Activated T-helper 9 cell treated with anti-CD3 and anti-CD28 coated beads, Interleukin-2, amount 50 U/mL, for 16 hours (primary cell): Measurements from ENCODE around the gene DEDD.

ENCODE experiments used
- DNase-seq: peaks from one replicate; pipeline ENCODE4 v3.0.0-alpha.2; 2020; ENCODE audit warnings: low read depth

DEDD gene

DNA sequence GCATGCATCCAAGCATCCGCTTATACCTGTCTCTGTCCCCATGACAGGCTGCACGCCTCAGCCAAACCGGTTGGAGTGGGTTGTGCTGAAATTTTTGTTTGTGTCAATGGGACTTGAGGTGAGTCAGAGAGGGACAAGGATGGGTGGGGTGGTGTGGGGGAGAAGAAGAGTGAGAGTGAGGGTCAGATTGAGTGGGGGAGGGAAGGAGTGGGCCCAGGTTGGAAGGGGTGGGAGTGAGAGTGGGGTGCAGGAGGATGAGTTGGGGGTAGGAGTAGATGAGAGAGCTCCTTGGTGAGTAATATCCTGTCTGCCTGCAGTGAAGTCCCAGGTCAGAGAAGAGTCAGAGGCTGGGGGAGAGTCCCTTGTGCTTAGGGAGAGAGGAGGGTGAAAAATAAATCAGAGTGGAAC is 39.8 kb downstream of the DEDD start:
- peak; percentile 26 for DNase-seq

DNA sequence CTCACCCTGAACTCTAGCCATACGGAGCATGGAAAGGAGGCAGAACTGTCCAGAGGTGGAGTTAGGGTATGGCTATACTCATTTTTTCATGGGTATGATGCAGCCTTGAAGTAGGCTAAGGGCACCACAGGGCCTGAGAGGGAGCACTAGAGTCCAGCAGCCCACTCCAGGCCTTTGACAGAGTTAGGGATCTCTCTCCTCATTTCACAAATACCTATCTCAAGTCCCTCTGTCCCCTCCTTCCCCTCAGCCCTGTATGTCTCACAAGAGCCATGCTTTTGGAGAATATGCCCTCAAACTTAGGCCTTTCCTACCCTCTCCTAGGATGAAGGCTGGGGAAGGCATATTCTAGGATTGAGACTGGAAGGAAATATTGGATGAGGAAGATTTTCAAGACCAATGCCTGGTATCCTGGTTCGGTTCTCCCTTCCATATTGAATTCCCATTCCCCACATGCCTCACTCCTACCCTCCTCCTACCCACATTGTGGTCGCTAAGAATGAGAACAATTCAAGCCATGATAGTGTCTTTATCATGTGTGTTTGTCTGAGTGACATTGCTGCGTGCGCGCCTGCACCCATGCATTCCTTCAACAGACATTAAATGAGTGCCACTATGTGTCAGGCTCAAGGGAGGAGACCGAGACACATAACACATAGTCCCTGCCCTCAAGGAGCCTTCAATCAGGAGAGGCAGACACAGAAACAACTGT is 40.5 kb downstream of the DEDD start:
- DNase-seq = no peak

DNA sequence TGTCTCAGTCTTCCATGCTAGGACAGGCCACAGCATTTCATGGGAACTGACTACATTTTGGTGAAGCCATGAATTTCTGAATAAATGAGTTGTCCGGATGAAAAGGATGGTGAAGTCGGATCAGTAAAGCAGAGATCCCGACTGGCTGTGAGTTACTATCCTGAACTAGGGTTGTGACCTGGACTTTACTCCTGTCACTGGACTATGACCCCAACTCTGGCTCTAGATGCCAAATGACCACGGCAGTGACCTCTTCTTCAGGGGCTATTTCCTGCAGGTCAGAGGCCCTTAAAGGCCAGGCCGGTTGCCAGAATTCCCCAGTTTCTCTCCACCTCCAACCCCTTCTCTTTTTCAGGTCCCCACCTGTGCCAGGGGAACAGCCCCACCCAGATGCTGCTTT is 41.4 kb downstream of the DEDD start:
- no peak for DNase-seq

DNA sequence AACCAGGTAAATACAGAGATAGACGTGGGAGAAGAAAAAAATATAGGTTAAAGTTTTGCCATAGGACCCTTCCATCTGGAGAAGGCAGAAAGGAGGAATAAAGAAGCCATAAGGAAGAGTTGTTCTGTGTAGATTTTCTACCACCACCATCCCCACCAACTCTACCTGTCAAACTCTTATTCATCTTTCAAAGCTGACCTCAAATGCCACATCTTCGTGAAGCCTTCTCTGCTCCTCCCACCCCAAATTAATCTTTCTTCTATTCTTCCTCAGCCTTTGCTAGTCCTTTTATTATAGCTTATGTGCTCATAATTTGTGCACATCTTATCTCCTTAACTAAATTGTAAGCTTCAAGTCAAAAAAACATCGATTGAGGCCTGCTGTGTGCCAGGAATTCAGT is 41.9 kb downstream of the DEDD start:
- no peak for DNase-seq

DNA sequence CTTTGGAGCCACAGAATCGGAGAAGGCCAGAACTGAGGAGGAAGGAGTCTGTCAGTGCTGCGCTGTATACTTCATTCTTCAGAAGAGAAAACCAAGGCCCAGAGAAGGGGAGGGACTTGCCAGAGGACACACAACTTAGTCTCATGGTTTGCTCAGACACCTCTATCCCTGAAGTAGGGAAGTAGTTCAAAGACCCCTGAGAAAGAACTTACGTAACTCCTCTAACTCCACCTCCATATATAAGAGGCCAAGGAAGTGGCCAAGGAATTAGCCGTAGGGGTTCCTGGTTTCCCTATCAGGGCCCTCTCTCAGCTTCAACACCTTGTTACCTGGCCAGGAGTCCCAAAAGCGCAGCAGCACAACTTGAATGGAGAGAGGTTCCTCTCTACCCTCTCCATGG is 42.5 kb downstream of the DEDD start:
- no peak for DNase-seq

DNA sequence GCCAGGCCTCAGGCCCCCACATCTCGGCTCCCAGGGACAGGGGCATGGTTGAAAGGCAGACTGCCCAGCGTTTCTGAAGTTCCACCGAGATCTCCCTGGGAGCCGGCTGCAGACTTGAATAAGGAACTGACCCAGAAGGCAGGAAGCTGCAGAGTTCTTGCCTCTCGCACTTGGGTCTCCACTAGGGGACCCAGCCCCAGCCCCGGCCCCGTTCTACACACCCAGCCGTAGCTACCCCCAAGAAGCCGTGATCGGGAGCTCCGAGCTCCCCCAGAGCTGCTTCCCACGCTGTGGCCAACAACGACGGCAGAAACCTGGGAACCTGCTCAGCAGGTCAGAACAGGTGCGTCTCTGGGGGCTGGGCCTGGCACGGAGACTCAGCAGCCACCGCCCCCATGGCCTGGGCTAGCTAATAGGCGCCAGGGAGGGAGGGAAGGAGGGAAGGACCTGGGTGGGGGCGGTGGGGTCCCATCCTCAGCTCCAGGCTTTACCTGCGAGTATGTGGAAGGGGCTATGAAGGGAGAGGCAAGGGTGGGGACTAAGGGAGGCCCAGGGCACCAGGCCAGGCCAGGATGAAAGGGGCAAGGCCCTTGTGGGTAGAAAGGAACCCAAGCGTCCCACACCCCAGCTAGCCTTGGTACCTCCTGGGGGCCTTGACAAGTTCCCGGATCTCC is 43.1 kb downstream of the DEDD start, which contains the start of gene NECTIN4:
TSS of gene NECTIN4 (minus strand) at position 308 of the 674 bp plus-strand sequence. CDS start at position 46, 262 bp downstream.
- DNase-seq = no peak

DNA sequence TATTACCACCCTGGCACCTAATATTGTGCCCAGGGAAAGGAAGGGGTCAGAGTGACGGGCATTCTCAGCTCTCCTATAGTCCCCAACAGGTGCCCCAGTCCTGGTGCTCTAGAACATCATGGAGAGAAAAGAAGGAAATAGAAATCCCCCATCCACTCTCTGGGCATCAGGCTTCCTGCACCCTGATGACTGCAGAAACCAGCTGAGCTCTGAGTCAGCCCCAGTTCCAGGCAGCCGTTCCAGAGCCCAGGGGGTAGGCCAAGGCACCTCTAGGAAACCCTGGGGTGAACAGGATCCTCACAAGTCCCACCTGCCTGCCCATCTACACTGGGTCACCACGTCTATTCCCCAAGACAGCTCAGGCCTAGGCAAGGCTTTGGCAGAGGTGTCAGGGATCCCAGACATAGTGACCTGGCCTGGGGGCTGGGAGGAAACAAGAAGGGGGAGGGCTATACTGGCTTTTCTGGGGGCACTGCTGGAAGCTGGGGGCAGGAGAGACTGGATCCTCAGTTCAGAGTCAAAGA is 43.8 kb downstream of the DEDD start:
- DNase-seq = no peak

DNA sequence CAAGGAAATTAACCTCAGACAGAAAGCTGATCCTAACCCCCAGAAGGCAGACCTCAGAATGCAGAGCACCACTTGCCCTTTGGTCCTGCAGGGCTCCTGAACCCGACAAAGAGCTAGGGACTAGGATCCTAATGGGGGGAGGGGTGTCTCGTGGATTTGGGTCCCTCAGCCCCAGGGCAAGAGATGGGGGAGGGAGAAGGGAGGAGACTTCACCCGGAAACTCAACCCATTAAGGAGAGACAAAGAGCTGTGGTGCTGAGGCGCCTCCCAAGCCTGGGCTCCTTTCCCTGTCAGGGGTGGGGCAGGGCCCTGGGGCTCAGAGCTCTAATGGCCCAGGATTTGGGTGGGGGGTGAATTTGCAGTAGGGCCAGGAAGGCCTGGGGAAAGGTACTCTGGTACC is 46.0 kb downstream of the DEDD start:
- no peak for DNase-seq

DNA sequence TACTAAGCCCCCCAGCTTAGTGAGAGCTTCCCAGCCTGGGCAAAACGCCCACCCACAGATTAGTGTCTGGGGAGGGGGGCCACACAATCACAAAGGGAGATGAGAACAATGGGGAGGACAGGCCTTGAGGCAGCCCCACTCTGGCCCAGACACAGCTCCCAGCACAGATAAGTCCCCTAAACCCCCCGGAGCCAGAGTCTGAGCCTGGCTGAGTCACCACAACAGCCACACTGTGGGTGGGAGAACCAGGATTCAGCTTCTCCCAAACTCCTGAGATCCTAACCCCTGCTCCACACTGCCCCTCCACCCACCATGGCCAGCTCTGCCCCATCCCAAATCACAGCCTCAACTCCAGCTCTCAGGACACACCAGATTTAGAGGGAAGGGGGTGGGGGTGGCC is 47.3 kb downstream of the DEDD start:
- no peak for DNase-seq

DNA sequence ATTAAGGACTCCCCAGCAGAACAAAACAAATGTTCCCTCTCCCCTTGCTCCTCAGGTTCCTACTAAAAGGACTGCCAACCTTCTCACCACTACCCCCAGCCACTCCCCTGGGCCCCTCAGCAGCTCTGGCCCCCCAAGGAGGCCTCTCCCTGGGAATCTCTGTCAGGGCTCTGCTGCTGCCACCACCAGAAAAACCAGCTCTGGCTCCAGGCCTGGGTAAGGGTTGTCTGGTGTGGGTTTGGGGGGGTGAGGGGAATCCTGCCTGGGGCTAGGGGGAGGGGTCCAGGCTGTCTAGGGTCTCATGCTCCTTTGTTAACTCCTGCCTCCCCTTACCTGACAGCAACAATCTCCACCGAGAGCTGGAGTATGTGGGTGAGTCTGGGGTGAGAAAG is 47.9 kb downstream of the DEDD start:
- no peak for DNase-seq

DNA sequence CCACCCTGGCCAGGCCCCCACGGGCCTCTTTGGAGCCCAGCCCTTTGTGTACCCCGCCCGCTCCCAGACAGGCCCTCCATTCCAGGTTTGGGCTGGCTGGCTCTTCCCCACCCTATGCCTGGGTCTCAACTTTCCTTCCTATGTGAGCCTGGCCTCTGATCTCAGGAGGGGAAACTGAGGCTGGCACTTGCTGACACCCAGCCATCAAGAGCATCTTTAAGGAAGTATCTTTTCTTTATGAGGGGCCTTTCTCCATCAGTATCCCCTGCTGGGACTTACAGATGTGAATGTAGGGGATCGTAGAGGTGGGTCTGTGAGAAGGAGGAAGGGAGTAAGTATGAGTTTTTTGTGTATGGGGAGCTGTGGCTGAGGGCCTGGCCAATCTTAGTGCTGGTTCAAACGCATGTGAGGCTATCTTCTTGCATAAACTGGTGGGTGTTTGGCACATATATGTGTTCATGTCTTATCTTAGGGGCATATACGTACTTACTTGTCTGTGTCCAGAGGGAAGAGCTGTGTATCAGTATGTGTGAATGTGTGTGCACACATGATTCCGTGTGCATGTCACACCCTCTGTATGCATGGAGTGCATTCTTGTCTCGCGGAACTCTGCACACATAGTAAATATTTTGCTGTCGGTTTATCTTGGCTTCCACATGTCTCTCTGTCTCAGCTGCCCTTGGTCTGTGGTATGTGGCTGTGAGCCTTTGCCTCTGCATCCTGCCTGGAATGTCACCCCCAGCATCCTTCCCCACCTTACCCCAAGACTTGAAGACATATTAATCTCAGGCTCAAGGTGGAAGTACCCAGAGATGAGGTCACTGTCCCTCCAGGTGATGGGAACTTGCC is 48.5 kb downstream of the DEDD start:
- no peak for DNase-seq

DNA sequence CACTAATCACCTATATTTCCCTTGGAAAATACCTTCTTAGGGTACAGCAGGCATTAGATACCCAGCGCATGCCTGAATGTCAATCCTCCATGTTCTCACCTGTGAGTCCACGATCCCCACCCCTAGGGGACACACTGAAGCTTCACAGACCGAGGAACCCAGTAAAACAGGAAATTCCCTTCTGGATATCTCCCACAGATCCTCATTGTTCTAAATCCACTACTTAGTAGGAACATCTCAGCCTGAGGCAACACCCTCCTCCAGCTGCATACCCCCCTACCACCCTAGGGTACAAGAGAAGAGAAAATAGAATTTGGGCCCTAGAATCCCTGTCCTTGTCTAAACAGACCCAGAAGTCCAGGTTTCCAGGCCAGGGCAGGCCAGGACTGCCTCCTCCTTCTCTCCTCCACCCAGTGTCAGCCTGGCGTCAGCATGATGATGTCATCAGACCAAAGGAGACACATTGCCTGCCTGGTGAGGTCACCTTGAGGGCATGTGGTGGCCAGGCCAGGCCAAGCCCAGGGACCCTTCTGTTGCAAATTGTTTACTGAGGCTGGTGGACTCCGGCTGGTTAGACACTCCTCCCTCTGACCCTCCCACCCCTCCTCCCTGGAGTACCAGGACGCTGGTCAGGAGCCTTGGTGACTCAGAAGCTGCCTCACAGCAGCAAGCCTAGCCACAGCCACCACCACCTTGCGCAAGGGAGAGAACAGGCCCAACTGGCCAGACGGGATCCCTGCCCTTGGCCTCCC is 49.3 kb downstream of the DEDD start:
- no peak for DNase-seq

DNA sequence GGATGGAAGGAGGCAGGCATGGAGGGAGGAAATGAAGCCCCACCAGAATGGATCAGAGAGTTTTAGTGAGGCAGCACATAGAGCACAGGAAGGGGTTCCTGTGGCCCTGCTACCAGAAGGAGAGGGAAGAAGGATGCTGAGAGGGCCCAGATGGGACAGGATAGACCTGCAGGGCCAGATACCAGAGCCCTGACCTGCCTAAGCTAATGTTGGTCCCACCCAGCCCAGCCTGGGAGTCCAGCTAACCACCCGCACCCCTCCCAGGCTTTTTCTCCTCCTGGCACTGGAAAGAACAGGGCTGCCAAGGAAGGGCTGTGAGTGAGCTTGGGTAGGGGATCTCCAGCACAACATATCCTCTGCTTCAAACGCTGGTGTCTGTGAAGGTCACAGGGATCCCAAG is 50.0 kb downstream of the DEDD start:
- DNase-seq = no peak

DNA sequence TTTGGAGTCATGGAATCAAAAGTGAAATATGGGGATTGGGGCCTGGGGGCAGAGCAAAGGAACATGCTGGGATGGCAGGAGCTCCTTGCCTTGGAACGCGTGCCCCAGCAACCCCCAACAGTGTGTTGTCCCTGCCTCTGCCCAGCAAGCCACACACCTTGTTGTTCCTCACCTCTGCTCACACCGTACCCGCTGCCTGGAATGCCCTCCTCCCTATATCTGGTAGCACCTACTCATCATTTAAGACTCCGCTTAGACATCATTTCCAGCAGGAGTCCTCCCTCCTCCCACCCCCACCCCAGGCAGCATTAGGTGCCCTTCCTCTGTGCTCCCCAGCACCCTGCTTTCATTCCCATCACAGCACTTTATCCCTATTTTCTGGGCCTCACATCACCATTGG is 50.9 kb downstream of the DEDD start:
- no peak for DNase-seq

DNA sequence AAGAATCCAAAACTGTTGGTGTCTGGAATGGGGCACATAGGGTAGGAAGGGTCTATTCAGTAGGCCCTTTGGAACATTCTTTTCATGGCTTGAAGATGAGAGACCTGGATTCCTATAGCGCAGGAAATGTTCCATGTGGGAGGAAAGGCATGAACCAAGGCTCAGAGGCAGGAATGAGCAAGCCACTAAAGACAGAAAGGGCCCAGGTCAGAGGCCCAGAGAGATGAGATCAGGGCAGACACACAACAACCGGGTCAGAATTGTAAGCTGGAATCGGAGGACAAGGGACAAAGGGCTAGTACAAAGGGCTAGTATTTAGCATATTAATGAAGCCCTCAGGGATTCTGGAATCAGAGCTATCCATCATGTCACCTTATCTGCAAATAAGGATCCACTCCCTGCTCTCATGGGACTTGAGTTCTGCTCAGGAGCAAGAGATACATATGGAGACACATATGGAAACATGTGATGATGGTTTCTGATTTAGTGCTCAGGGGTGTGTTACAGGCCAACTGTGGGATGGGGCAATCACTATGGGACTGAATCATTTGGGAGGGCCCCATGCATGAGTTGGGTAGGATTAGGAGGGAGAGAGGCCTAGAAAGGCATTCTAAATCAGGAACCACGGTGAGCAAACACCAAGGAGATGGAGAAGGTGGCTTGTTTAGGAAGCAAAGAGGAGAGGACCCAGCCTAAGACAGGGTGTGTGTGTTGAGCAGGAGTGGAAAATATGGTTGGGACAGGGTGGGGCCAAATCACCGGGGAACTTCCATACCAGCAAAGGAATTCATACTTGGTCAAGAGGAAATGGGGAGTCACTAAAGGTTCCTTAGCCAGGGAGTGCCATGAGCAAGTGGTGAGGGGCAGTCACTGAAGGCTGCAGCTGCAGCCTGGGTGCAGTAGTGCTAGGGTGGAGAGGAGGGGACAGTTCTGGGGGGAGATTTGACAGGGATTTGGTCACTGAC is 51.7 kb downstream of the DEDD start:
- DNase-seq = no peak

DNA sequence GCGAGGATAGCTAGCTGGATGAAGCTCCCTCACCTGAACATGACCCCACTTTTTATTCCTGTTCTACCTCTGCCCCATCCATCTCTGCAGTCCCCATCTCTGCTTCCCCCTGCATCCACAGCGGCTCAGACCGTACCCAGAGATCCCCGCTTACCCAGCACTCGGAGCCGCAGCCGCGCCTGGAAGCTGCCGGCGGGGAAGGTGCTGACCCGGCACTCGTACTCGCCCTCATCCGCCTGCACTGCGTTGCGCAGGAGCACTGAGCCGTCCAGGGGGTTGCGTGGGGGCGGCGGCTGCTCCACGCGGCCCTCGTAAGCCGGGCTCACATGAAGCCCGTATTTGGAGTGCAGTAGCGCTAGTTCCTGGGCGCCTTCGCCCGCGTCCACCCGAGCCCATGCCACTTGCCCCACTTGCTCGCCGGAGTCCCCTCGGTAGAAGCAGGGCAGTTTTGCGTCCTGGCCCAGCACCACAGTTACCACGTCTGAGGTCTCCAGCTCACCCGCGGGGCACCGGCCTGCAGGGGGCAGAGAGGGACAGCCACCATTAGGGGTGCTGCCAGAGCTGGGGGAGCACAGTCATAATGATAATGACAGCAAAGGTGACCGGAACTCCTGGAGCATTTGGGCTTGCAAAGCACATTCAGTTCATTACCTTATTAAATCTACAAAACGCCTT is 52.9 kb downstream of the DEDD start:
- DNase-seq = no peak

DNA sequence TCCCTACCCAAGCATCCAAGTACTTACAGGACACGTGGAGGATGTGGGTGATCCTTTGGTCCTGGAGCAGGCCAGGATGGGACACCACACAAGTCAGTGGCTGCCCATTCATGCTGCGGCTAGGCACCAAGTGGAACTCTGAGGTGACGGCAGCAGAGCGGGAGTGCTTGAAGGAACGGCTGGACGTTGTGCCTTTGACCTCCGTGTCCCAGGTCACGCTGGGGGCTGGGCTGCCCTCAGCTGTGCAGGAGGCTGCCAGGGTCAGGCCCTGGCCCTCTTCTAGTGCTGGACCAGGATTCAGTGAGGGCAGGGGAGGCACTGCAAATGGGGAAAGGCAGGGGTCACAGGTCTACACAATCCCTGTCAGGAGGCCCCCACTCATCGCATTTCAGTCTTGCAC is 55.0 kb downstream of the DEDD start:
- no peak for DNase-seq

DNA sequence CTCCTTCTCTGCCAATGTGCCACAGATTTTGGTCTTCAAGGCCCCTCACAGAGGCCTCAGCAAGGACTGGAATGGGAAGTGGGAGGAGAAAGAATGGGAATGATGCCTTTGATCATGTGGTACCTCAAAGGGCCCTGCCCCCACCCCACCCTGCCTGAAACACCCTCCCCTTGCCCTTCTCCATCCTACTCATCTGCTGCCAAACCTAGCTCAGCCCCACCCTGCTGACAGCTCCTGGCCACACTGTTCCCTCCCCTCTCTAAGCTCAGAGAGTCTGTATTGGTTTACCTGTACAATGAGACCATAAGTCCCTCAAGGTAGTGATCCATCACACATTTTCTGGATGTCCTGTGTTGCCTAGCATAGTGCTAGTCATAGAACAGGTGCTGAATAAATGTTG is 56.1 kb downstream of the DEDD start:
- DNase-seq = no peak

DNA sequence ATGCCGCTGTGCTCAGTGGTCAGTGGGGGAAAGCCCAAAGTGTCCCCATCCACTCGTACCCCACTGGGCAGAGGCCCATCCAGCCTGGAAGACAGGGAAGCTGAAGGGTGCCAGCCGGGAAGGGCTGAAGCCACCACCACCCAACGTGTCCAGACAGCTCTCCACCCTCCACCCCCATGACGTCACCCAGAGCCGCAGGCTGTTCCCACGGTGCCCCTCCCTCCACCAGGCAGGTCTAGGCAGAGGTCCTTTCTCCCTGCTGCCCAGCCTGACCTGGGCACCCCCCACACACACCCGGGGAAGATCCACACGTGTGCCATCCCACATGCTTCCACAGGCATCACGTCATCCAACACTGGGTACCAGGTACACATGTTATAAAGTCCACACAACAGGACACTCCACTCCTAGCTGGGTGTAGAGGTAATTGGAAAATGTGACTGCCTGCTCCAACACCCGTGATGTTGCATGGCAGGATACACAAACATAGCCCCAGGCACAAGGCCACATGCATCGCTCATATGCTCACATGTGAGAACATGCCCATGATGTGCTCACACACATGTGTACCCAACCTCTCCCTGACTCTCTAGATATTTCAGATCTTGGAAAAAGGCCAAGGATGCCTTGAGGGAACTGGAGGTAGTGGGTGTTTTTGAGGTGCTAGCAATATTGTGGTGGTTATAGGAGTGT is 57.6 kb downstream of the DEDD start:
- no peak for DNase-seq
